Activated CD4-positive, alpha-beta T cell treated with anti-CD3 and anti-CD28 coated beads, Interleukin-2, amount 50 U/mL, for 4 hours (primary cell): Measurements from ENCODE around the gene GMCL2.
"Not testable (repeated sequence)": the region's sequence is repeated elsewhere in the genome, so short reads cannot be mapped to it uniquely, and the experiment has no call there.

ENCODE experiments used
- DNase-seq, 2 experiments: peaks; one replicate each; pipeline ENCODE4 v3.0.0-alpha.2; 2020

Gene GMCL2, protein sequence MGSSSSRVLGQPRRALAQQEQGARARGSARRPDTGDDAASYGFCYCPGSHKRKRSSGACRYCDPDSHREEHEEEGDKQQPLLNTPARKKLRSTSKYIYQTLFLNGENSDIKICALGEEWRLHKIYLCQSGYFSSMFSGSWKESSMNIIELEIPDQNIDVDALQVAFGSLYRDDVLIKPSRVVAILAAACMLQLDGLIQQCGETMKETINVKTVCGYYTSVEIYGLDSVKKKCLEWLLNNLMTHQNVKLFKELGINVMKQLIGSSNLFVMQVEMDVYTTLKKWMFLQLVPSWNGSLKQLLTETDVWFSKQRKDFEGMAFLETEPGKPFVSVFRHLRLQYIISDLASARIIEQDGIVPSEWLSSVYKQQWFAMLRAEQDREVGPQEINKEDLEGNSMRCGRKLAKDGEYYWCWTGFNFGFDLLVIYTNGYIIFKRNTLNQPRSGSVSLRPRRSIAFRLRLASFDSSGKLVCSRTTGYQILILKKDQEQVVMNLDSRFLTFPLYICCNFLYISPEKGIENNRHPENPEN

DNA sequence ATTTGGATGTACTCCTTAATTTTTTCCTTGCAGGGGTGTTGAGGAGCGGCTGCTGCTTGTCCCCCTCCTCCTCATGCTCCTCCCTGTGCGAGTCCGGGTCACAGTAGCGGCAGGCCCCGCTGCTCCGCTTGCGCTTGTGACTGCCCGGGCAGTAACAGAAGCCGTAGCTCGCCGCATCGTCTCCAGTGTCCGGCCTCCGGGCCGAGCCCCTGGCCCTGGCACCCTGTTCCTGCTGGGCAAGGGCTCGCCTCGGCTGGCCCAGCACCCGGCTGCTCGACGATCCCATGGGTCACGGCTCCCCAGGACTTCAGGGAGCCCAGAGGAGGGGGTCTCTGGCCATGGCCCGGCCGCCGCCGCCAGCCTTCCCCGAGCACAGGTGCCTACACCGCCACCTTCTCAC, at the start of gene GMCL2:
TSS of gene GMCL2 (minus strand) at position 358 of the 400 bp plus-strand sequence. CDS start at position 286, 72 bp downstream.
- DNase-seq: no peak

DNA sequence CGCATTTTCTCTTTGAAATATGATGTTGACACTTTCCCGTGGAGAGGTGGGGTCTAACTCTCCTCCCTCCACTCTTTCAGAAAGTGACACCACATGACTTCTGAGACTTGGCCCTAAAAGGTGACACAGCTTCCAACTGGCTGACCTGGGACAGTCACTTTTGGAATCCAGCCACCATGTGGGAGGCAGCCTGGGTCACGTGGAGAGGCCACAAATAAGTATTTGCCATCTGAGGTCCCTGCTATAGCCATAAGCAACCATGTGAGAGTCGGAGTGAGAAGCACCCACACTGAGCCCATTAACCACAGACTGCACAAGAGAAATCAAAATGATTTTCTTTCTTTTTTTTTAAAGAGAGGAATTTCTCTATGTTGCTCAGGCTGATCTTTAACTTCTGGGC, 49.5 kb upstream of the GMCL2 start:
- no peak for DNase-seq

DNA sequence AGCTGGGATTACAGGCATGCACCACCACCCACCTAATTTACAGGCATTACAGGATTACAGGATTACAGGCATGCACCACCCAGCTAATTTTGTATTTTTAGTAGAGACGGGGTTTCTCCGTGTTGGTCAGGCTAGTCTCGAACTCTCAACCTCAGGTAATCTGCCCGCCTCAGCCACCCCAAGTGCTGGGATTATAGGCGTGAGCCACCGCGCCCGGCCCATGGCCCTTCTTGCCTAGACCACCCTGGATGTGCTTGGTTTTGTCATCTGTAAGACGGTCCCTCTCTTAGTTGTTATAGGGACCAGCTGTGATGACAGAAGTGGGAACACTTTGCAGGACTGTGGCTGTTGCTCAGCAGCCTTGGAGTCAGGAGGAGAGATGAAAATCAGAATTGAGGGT, 49.0 kb upstream of the GMCL2 start:
- DNase-seq: no peak

DNA sequence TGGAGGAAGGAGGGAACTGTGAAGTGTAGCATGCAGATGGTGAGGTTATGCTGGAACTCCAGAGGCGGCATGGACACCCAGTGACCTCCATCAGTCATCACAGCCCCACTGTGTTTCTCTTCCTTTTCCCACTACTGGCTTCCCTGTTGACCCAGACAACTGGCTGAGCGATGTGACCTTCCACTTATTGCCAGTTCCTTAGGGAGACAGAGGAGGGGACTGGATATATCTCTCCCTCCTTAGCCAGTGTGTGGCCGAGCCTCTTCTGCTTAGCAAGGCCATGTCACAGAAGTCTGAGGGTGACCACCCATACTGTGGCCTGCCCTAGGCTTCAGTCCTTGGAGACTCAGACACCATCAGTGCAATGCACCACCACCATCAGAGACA, 48.4 kb upstream of the GMCL2 start:
- DNase-seq: no peak

DNA sequence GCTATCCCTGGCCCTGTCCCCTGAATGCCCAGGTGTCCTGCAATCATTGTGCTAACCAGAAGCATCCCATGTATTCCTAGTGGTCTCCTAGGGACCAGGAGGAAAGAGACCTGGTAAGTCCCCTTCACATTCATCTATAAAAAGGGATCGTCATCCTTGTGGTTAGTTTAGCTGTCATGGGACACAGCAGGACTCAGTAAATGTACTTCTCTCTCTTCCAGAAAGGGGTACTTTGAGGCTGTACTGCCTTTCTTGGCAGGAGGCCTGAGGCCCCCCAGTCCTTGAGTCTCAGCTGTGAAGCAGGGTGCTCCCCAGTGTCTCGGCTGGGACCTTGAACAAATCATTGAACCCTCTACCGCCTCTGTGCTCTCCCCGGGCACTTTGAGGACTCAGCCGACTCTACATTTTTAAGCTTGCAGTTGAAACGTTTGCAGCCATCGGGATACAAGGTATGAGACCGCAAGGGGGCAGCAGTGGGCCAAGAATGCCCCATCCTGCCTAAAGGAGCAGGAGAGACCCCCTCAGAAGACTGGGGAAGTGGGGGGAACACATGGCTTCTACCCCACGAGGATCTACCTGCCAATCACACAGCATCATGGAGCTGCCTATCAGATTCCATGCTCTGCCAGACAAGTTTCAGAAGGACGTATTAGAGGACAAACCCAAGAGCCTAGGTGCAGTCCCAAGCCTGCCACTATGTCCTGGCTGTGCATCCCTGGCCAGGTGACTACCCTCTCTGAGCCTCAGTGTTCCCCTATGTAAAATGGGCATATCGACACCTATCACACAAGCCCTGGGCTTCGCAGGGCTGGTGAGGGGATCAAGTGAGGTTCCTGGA, 47.8 kb upstream of the GMCL2 start:
- peak; percentile 70 to 74 for DNase-seq

DNA sequence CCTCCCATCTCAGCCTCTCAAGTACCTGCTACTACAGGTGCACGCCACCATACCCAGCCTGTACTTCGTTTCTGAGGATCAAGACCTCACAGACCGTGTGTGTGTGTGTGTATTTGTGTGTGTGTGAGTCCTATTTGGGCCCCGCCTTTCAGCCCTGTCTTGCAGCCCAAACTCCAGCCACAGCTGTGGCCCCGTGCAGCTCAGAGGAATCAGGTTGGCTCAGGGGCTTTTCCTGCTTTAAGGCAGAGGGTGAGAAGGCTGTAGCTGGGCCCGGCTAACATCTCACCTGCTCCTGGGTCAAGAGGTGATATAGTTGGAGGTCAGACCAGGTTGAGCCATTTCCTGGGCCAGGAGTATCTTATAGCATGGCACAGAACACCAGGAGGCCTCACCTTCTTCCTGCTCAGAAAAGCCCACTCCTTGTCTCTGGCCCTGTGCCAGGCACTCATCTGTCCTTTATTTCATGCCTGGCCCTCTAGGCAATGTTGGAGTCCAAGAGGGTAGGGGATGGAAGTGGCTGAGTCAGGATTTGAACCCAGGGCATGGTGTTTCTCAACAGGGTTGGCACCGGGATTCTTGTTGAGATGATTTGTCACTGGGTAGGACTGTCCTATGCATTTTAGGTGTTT, 47.1 kb upstream of the GMCL2 start:
- DNase-seq: no peak

DNA sequence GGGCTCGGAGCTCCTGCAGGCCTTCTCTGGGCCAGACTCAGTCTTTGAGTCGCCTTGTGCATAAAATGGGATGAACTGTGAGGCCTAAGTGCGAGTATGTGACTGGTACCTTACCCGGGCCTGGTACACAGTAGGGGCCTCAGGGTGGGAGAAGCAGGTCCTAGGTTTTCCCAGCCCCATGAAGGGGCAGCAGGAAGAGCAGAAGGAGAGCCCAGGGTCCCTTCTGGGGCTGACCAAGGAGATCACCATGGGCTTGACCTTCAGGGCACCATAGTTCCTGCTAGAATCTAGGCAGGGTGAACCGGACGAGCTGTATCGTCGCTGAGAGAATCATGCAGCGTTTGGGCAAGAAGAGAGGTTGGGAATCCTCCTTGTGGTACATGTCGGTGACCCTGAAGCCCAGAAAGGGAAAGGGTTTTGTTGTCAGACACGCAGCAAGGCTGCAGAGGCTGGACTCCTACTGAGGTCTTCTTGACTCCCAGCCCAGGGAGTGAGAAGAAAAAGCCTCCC, 45.8 kb upstream of the GMCL2 start:
- no peak for DNase-seq

DNA sequence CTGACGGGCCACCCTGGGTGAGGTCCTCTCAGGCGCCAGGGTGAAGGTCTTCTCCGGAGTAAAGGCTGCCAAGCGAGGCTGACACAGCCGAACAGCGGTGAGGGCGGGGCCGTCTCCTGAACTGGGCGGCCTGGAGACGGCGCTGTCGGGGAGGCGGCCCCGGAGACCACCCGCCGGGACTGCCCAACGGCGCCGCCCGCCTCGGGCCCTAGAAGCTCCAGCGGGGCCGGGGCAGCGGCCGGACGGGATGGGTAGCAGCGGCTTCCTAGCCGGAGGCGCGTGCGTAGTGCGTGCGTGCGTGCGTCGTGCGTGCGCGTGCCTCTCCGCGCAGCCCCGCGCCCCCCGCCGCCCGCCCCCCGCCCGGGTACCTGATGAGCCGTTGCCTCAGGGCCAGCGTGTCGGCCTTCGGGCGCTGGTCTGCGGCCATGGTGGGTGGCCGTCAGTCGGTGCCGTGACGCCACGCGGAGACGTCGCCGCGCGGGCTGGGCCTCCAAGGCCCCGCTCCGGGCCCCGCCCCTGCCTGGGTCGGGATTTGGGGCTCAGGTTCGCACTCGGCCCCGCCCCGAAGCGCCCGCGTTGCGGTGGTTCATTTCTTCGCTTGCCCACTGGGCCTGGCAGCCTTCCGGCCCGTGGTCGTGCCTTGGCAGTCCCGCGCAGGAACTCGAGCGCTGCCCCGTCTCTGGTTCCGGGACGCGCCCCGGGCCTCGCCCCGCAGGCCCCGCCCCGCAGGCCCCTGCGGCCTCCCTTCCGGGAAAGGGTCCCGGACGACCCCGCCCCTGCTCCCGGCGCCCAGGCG, 45.2 kb upstream of the GMCL2 start, which contains the start of gene PHYKPL:
TSS of gene PHYKPL (minus strand) at position 679 of the 796 bp plus-strand sequence. CDS start at position 427, 252 bp downstream.
- DNase-seq: peak; percentile 49 to 55

DNA sequence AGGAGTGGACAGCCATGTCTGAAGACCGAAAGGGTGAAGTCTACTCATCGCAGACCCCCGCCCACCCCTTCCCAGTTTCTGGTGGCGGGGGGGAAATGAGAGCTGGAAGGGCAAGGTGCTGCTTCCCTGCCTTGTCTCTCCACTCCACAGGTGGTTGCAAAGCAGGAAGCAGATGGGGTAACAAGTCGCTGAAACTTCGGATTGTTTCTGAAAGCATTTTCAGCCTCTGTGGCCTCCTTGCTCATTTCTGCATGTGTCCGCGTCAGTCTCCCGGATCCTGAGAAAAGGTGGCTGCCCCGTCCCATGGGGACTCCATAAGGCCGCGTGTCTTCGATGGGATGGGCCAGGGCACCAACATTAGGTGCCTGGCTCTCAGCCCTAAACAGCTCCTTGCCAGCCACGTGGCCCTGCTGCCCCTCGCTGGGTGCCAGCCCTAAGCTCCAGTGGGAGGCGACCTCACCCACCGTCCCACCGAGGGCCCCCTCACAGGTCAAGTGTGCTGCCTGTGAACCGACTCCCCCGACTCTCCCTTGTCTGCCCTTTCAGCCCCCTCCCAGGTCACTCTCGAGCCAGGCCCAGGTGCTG, 44.5 kb upstream of the GMCL2 start:
- DNase-seq: no peak

DNA sequence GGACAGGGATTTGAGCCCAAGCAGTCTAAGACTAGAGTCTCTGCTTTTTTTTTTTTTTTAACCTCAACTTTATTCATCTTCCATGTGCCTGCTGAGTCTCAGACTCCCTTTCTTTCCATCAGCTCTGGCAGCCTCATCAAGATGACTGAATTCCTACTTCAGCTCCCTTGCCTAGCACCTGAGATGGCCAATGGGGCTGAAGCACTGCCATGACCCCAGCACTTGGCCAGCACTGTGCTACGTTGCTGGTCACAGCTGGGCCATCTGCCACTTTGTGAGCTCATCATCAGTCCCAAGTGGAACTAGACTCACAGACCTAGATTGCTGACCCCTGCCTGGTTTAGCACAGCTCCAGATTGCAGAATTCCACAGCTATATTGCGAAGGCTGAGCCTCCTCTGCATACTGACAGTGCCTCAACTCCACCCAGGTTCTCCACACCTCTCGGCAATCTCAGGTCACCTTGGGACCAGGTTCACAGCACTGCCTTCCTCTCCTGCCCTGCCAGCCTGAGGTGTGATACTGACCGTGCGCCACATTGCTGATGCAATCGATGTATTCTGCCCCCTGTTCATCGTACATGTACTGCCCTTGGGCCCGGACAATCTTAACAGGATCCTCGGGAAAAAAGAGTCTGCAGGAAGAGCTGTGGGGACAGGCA, 43.8 kb upstream of the GMCL2 start:
- DNase-seq: no peak

DNA sequence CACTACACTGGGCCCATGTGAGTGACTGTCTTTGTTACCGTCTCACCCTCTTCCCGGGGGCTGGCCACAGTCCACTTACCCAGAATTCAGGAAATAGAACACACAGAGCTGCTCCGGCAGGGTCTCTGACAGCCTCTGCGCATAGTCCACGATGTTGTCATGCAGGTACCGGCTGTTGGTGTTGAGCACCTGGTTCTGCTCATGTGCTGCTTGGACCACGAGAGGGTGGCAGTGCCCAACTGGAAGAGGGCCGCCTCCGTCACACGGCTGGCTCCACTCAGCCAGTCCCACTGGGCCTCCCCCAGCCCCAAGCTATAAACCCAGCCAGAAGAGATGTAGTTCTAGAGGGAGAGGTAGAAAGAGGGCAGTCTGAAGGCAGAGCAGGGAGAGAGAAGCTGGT, 42.7 kb upstream of the GMCL2 start:
- no peak for DNase-seq

DNA sequence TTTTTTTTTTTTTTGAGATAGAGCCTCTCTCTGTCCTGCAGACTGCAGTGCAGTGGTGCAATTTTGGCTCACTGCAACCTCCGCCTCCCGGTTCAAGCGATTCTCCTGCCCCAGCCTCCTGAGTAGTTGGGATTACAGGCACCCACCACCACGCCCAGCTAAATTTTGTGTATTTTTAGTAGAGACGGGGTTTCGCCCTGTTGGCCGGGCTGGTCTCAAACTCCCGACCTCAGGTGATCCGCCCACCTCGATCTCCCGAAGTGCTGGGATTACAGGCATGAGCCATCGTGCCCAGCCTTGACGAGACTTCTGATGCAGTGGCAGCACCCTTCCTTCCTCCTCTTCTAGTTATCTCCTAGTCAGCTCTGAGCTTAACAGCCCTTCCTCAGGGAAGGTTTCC, 41.9 kb upstream of the GMCL2 start:
- DNase-seq: not testable (repeated sequence)

DNA sequence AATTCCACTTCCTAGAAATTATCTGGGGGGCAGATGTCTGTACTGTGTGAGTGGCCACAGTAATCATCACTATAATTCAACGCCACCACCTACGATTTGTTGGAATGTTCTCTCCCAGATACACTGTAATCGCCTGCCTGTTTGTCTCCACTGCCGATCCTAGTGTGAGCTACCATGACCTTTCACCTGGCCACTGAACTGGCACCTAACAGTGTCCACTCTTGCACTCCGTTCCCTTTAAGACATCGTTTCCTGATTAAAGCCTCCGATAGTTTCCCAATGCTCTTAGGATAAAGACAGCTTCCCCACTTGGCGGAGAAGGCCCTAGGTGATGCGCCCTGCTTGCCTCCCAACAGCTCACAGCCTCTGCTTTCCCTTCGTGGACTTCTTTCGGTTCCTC, 41.4 kb upstream of the GMCL2 start:
- no peak for DNase-seq

DNA sequence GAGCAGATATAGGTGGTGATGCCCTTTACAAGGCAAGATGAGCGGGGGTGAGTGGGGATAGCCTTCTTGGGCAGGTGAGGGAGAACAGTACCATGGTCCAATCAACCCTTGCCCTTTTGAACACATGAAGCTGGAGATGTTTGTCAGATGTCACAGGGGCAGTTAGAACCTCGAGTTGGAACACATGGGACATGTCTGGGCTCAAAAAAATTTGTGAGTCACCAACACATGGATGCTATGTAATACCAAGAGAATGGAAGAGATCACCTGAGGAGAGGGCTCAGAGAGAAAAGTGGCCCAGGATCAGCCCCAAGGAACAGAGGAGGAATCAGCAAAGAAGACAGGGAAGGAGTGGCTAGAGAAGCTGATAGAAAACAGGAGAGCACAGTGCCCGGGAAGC, 40.8 kb upstream of the GMCL2 start:
- no peak for DNase-seq

DNA sequence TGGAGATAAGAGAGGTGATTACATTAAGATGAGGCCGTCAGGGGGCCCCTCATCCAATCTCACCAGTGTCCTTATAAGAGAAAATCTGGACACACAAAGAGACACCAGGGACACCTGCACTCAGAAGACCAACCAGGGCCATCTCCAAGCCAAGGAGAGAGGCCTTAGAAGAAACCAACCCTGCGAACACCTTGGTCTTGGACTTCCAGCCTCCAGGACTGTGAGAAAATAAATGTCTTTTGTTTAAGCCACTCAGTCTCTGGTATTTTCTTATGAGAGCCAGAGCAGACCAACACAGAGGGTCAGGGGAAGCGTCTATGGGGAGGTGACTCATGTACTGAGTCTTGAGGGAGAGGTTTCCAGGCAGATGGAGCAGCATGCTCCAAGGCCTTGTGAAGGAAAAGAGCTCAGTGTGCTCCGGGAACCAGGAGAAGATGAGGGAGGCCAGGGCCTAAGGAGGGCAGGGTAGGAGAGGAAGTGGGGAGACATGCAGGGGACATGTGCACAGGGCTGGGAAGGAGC, 40.0 kb upstream of the GMCL2 start:
- DNase-seq: no peak

DNA sequence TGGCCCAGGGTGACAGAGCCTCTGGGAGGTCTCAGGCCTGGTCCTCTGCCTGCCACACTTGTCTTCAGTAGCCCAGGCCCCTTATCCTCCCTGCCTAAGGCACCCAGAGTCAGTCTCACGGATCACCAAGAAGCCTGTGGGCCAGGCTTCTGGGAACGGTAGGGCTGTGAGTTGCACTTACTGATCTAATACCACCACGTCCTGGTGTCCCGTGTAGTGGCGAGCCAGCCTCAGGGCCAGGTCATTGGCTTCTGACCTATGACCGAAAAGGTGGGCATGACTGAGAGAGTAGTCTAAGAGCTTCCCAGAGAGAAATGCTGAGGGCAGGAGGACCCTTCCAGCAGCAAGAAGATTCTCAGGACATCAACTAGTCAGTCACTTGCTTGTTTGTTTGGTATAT, 38.0 kb upstream of the GMCL2 start:
- DNase-seq: no peak

DNA sequence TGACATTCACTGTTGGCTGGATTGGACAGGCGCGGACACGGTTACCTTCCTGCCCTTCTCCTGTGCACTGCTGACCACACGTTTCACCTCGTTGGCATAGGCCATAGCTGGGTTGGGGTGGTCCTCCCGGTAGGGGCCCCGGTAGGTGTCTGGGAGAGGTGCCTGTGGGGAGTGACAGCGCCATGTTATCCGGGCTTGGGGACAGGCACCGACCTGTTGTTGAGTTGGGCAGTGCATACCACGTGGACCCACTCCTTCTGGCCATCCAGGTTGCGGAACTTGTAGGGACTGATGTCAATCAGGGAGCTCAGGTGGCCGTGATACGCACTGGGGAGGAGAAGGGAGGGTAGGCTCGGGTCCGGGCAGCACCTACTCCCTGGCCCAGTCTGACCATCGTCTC, 37.2 kb upstream of the GMCL2 start:
- no peak for DNase-seq

DNA sequence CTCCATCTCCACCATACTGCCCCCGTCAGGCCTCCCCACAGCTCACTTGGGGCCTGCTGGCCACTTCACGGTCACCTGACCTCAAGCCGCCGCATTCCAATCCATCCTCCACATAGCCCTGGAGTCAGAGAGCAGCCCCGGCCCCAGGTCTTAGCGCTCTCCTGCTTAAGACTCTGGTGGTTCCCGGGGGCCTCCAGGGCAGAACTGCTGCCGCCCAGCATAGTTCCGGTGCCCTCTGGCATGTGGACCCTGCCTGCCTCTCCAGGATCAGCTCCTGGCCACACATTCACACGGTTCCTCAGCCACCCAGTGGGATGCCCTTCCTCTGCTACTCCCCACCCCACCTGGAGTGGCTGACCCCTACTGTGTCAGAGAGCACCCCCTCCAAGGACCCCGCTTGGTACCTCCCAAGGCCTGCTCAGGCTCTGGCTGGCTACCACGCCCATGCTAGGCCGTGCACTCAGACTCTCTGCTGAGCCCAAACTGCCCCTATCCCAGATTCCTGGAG, 36.7 kb upstream of the GMCL2 start:
- DNase-seq: no peak

DNA sequence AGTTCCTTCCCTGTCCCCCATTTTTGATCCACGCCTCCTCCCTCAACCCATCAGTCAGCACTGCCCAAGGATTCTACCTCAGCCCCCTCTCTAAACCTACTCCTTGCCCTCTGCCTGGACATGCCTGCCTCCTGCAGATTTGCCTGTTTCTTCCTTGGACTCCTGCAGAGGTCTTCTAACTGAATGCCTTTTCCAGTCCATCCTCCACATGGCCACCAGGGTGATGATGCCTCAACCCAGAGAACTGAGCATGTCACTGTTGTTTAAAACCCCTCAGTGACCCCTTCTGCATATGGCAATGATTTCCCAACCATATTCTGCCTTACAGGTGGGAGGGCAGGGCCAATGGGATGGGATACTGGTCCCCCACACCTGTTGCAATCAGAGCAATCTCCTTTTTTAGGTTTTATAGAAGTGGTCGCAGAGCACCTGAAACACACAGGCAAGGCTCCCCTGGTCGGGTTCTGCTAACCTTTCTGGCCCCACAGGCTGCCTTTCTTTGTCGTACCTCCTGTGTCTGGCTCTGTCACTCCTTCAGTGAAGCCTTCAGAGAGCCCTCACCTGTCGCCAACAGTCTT, 36.1 kb upstream of the GMCL2 start:
- no peak for DNase-seq

DNA sequence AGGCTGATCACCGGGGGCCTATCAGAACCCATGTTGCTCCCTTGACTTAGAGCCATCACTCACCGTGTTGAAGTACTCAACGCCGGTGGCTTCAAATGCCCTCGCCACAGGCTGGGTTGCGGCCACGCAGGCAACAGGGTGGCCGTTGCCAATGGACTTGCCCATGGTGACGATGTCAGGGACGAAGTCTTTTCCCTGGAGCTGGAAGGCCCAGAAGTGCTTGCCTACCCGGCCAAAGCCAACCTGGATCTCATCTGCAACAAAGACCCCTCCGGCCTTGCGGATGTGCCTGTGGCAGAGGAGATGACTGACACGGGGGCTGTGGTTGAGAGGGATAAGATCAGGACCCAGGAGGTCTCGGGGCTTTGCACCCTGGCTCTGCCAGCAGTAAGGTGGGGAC, 35.1 kb upstream of the GMCL2 start:
- DNase-seq: no peak
